Ishikawa (cell line): Measurements from ENCODE around the gene DYRK1A.

Experiments
- CEBPB ChIP-seq: IDR thresholded peaks from 2 replicates; pipeline ENCODE4 v1.6.1; 2012
- CREB1 ChIP-seq: IDR thresholded peaks from 2 replicates; pipeline ENCODE4 v1.6.1; 2012; ENCODE audit warnings: low read depth
- EGR1 ChIP-seq: IDR thresholded peaks from 2 replicates; pipeline ENCODE4 v1.6.1; 2012
- EP300 ChIP-seq: IDR thresholded peaks from 2 replicates; pipeline ENCODE4 v1.6.1; 2012; ENCODE audit warnings: borderline replicate concordance
- FOXM1 ChIP-seq: IDR thresholded peaks from 2 replicates; pipeline ENCODE4 v1.6.1; 2012; ENCODE audit warnings: low read depth, borderline replicate concordance
- MAX ChIP-seq: IDR thresholded peaks from 2 replicates; pipeline ENCODE4 v1.6.1; 2012
- NFIC ChIP-seq: IDR thresholded peaks from 2 replicates; pipeline ENCODE4 v1.6.1; 2012
- RAD21 ChIP-seq: IDR thresholded peaks from 2 replicates; pipeline ENCODE4 v1.6.1; 2012; ENCODE audit warnings: low read depth
- REST ChIP-seq: IDR thresholded peaks from 2 replicates; pipeline ENCODE4 v1.6.1; 2012; ENCODE audit warnings: low read depth, mild to moderate bottlenecking
- TAF1 ChIP-seq: IDR thresholded peaks from 2 replicates; pipeline ENCODE4 v1.6.1; 2012; ENCODE audit warnings: low read depth, mild to moderate bottlenecking
- TCF12 ChIP-seq: IDR thresholded peaks from 2 replicates; pipeline ENCODE4 v1.6.1; 2012; ENCODE audit warnings: low read depth
- TEAD4 ChIP-seq: IDR thresholded peaks from 2 replicates; pipeline ENCODE4 v1.6.1; 2012
- USF1 ChIP-seq: IDR thresholded peaks from 2 replicates; pipeline ENCODE4 v1.6.1; 2012
- YY1 ChIP-seq: IDR thresholded peaks from 2 replicates; pipeline ENCODE4 v1.6.1; 2012; ENCODE audit warnings: low read depth
- ZBTB7A ChIP-seq: IDR thresholded peaks from 2 replicates; pipeline ENCODE4 v1.6.1; 2012; ENCODE audit warnings: low read depth

DYRK1A gene

GRCh38 chr21:37478794-37479193, 112.2 kb downstream of the DYRK1A start:
- TF ChIP-seq EP300 (no peak), YY1 (no peak), MAX (no peak), TAF1 (no peak), CEBPB (no peak), RAD21 (no peak), TEAD4 (no peak), NFIC (no peak), ZBTB7A (no peak), EGR1 (no peak), CREB1 (no peak), TCF12 (no peak), FOXM1 (no peak), REST (no peak), USF1 (no peak)

GRCh38 chr21:37483776-37484175, 117.2 kb downstream of the DYRK1A start:
- TF ChIP-seq YY1 = no peak
- no peak for TF ChIP-seq EP300
- no peak for TF ChIP-seq CREB1
- TF ChIP-seq CEBPB = no peak
- no peak for TF ChIP-seq NFIC
- no peak for TF ChIP-seq EGR1
- no peak for TF ChIP-seq ZBTB7A
- TF ChIP-seq USF1 = no peak
- no peak for TF ChIP-seq TEAD4

- no peak for TF ChIP-seq EGR1
- no peak for TF ChIP-seq TAF1
- no peak for TF ChIP-seq USF1
- TF ChIP-seq EP300 = no peak
These were observed 118.2 kb downstream of the DYRK1A start for GRCh38 chr21:37484535-37485474.

GRCh38 chr21:37489553-37489952, 123.0 kb downstream of the DYRK1A start:
- no peak for TF ChIP-seq CREB1
- TF ChIP-seq REST = no peak
- TF ChIP-seq NFIC = no peak
- no peak for TF ChIP-seq TCF12
- no peak for TF ChIP-seq TAF1
- TF ChIP-seq CEBPB = no peak
- no peak for TF ChIP-seq EGR1
- TF ChIP-seq EP300 = no peak
- TF ChIP-seq FOXM1 = no peak
- TF ChIP-seq USF1 = no peak
- TF ChIP-seq RAD21 = no peak
- TF ChIP-seq TEAD4 = no peak
- TF ChIP-seq ZBTB7A = no peak
- TF ChIP-seq MAX = no peak
- TF ChIP-seq YY1 = no peak

- TF ChIP-seq YY1 (no peak), ZBTB7A (no peak), MAX (no peak), USF1 (no peak), REST (no peak), FOXM1 (no peak), CREB1 (no peak), CEBPB (no peak), TAF1 (no peak), NFIC (no peak), TCF12 (no peak), TEAD4 (no peak), RAD21 (no peak), EGR1 (no peak), EP300 (no peak)
These were observed 123.5 kb downstream of the DYRK1A start for GRCh38 chr21:37490084-37490483.
